GM19240 (cell line): ENCODE results near the gene TANGO2.
"Not testable (repeated sequence)": the region's sequence is repeated elsewhere in the genome, so short reads cannot be mapped to it uniquely, and the experiment has no call there.

ENCODE experiments used
- DNase-seq: peaks from one replicate; pipeline ENCODE4 v3.0.0; 2011; ENCODE audit warnings: low spot score; ENCODE audit not compliant: insufficient read length

Gene TANGO2

DNA sequence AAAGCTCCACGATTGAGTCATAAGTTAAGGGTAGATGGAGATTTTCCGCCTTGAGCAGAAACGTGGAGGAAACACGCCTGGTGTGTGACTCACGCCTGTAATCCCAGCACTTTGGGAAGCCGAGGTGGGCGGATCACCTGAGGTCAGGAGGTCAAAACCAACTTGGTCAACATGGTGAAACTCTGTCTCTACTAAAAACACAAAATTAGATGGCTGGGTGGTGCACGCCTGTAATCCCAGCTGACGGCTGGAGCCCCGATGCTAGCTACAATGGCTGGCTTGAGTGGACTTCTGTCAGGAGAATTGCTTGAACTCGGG, 41.8 kb downstream of the TANGO2 start:
- no peak for DNase-seq

DNA sequence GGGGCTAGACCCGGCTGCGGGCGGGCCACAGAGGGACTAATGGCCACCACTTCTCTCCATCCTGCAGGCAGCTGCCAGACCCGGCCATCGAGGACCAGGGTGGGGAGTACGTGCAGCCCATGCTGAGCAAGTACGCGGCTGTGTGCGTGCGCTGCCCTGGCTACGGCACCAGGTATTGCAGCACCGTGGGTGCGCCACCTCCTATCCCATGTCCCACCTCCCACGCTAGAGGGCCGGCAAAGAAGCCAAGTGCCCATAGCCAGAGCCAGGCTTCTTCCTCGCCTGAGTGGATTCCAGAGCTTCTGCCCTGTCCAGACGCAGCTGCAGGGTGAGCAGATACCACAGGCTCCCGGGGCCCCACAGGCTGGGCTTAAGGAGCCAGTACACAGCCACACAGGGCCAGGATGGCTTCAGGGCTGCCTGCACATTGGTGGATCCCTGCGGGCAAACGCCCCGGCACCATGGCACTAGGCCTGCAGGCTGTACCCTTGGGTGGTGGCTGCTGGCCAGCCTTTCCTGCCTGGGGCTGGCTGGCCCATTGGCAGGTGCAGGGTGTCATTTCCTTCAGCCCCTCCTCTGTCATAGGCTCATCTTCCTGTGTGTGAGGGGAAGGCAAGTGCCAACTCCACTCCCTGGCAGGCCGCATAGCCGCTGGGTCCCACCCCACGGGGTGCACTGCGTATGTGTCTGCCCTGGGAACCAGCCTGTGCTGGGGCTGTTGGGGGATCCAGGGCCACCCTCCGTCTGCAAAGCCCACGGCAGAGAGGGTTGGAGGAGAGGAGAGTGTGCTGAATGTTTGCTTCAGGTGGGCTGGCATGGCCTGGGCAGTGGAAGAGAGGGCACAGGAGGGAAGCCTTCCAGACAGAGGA, 42.6 kb downstream of the TANGO2 start:
- no peak for DNase-seq

DNA sequence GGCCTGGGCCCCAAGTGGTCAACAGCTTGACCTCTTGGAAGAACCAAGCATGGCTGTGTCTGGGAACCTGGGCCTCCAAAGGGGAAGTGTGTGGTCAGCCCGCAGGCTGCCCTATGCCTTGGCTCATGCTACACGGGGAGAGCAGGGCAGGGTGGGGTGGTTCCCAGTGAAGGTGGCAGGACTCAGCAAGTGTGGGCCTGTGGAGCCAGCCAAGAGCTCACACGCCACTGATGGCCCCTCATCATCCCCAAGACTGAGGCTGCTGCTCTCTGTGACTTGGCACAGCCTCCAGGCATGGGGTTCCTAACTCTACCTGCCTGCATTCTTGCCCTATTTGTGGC, 43.2 kb downstream of the TANGO2 start:
- no peak for DNase-seq

DNA sequence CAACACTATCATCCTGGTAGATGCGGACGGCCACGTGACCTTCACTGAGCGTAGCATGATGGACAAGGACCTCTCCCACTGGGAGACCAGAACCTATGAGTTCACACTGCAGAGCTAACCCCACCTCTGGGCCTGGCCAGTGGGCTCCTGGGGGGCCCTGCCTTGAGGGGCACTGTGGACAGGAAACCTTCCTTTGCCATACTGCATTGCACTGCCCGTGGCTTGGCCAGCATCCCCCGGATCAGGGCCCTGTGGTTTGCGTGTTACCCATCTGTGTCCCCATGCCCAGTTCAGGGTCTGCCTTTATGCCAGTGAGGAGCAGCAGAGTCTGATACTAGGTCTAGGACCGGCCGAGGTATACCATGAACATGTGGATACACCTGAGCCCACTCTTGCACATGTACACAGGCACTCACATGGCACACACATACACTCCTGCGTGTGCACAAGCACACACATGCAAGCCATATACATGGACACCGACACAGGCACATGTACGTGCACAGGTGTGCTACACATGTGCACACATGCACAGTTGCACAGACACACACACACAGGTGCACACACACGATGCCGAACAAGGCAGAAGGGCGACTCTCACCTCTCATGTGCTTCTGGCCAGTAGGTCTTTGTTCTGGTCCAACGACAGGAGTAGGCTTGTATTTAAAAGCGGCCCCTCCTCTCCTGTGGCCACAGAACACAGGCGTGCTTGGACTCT, 43.8 kb downstream of the TANGO2 start:
- no peak for DNase-seq

DNA sequence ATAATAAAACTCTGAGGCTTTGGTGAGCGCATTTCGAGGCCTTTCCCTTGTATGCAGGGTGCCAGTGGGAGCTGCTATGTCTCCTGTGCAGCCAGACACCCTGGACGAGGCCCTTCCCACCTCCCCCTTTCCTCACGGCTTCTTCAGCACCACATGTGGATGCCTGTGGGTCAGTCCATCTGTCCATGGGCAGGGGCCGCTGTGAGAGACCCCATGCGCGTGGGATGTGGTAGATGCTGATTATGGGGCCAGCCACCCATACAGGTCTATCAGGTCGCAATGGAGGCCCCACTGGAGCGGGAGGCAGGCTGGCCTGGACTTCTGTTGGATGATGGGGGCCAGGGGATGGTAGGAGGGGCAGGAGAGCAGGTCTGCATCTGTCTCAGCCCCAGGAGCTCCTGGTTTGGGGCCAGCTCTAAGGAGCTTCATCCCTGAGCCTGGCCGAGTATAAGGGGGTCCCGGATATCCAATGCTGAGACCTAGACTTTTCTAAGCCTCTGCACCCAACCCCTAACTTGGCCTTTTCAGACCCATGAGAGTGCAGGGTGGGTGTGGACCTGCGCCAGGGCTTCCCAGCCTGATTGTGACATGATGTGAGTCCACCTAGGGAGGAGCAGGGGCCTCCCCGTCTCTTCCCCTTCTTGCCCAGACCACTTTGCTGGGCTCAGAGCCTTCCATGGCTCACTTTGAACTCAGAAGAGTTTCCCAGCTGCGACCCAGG, 45.1 kb downstream of the TANGO2 start:
- no peak for DNase-seq

DNA sequence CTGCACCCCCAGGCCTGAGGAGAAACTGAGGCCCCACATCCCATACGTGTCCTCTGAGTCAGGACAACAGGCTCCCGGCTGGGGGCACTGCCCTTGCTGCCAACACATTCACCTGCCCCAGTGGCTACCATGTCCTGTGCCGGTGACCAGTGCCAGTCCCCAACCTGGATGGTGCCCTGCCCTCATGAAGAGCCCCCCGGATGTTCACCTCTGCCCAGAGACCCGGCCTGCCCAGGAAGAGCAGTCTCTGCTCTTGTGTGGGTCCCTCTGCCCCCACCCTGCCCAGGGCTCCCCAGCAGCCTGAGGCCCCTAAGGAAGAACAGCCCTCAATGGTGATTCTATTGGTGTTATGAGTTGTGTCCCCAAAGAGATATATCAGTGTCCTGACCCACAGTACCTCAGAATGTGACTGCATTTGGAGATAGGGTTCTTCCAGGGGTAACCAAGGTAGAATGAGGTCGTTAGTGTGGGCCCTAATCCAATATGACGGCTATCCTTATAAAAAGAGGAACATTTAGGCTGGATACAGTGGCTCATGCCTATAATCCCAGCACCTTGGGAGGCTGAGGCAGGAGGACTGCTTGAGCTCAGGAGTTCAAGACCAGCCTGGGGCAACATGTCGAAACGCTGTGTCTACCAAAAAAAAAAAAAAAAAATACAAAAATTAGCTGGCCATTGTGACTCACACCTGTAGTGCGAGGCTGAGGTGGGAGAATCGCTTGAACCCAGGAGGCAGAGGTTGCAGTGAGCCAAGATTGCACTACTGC, 45.9 kb downstream of the TANGO2 start:
- no peak for DNase-seq

DNA sequence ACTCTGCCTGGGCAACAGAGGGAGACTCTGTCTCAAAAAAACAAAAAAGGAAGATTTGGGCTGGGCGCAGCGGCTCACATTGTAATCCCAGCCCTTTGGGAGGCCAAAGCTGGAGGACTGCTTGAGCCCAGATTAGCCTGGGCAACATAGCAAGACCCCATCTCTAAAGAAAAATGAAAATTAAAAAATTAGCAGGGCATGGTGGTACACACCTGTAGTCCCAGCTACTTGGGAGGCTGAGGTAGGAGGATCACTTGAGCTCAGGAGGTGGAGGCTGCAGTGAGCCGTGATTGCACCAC, 46.4 kb downstream of the TANGO2 start:
- DNase-seq = not testable (repeated sequence)

DNA sequence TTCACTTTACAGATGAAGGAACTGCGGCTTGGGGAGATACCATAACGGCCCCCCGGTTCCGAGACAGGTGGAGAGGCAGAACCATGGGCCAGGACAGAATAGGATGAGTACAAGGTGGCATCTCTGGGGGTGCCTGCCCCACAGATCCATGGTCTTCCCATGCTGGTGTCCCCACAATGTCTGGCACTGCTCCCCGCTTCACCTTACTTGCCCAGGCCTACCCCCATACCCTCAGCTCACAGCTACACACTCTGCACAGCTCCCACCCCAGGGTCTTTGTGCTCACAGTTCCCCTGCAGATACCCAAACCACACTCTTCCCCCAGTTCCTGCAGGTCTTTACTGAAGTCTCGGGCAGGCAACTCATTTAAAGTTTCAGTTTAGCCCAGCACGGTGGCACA, 47.7 kb downstream of the TANGO2 start:
- no peak for DNase-seq

DNA sequence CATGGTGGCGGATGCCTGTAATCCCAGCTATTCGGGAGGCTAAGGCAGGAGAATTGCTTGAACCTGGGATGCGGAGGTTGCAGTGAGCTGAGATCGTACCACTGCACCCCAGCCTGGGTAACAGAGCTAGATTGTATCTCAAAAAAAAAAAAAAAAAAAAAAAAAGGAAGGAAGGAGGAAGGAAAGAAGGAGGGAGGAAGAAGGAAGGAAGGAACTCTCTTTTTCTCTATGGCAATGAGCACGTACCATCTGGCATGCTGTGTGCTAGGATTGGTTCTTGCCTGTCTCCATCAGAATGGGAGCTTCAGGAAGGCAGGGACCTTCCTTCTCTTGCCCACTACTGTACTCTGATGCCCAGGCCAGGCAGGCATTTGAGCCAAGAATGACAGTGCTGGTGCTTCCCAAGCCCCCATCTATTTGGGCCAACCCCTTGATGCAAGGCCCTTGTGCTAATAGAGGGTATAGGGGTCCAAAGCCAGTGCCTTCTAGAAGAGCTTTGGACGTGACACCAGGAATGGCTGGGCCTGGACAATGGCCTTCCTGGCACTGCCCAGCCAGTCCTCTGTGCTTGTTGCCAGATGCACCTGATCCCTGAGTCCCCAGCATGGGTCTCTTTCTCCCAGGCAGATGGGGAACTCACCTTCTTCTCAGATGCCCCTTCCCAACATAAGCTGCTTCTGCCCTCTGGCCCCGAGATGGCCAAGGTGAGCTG, 48.6 kb downstream of the TANGO2 start:
- DNase-seq = no peak

DNA sequence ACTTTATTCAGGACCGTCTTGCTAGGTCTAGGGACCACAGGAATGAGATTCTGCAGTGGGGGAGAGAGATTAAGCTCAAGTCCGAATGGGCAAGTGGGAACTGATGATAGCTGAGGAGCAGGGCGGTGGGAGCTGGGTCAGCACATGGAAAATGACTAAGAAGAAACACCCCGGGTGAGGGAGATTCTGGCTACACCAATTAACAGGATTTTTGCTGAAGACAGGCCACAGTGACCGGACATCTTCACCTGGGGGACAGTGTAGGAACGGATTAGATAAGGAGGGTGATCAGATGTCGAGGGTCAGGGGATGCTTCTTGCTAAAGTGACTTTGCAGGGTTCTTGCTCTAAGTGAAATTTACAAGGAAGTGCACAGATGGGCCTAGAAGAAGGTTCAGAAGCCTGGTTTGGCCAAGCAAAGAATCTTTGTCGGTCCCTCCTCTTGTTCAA, 50.6 kb downstream of the TANGO2 start:
- no peak for DNase-seq

DNA sequence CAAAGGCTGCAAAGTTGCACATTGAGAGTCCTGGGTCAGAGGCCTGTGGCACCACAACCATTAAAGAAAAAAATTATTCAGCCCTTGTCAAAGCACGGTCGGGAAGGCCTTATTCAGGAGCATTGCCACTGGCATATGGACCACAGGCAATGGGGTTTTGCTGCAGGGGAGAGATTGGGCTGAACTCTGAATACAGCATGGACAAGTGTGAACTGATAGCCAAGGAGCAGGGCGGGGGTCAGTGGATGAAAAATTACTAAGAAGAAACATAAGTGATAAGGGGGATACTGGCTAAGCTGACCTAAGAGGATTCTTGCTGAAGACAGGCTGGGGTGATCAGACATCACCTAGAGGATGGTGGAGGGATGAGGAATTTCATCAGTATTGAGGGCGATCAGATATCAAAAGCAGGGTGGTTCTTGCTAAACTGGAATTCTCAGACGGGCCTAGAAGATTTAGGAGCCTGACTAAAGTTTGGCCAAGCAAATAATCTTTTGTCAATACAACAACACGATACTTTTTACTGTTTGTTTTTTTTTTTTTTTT, 55.8 kb downstream of the TANGO2 start:
- DNase-seq = no peak

DNA sequence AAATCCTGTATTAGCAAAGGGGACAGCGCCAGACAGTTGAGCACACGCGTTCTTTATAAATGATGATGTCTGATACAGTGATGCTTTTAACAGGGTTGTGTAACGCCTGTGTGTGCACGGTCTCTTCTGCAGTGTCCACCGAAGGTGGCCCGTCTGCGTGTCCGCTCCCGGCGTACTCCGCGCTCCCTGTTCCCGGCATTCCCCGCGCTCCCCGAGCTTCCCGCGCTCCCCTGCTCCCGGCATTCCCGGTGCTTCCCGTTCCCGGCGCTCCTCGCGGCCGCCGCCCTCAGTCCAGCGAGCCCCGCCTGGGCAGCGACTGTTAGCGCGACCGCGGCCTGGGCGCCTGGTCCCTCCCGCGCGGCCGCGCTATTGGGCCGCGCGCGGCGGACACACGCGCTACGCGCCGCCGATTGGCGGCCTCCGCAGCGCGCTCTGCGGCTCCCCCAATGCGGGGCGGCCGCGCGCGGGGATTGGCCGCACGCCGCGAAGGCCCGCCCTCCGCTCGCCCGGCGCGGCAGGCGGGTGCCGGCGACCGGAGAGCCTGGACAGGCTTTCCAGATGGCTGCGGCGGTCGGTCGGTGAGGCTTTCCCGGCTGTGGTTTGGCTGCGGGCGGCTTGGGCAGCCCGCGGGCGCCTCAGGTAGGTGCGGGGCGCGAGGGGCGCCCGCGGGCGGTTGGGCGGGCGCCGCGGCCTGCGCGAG, 59.0 kb downstream of the TANGO2 start, which contains the start of gene DGCR8:
Gene DGCR8 (plus strand): TSS at position 497 of the 700 bp plus-strand sequence. CDS start 5,723 bp downstream, outside the sequence.
- DNase-seq = peak; percentile 94

DNA sequence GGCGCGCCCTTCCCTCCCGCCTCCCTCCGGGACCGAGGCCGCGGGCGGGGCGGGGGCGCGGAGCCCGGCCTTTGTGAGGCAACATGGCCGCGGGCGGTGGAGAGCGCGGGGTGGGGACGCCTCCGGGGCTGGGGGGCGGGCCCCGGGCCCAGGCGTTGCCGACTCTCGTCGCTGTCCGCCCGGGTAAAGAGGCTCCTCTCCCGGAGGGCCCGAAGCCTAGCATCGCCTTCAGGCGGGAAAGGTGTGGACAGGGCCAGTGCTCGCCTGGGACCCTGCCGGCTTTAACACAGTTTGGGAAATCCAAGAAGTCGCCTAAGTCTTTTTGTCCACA, 59.5 kb downstream of the TANGO2 start:
- peak; percentile 78 for DNase-seq

DNA sequence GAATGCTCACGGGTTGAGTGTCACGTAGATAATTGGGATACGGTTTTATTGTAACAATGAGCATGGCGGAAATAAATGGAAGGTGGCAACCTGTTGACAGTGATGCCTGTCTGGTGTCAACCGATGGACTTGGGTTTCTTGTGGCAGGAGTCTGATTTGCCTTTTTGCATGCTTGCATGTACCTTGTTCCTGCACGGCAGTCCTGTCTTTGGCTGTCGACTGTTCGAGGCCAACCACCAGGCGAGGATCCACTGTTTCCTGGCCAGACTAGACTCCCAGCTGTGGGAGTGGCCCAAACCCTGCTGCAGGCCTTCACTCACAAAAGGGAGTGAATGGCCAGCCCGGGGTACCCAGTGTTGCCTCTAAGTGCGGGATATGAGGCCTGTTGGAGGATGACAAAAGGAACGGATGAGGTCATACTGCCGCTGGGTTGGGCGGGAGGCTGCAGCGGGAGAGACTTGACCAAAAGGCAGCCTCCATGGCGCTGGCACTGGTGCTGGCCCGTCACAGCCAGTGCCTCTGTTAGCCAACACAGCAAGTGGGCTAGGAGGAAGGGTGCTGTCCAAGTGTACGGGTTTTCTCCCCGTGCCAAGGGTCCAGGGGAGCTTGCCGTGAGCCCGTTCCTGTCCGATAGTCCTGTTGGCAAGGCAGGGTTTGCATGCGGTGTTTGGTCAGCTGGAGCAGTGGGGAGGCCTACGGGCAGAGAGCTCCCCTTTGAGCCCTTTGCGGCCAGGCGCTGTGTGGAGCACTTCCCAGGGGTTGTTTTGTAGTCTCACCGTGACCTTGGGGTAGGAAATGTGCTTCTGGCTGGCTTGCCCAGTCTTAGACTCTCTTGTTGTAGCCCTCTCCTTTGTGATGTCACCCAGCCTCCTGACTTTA, 60.1 kb downstream of the TANGO2 start:
- no peak for DNase-seq

DNA sequence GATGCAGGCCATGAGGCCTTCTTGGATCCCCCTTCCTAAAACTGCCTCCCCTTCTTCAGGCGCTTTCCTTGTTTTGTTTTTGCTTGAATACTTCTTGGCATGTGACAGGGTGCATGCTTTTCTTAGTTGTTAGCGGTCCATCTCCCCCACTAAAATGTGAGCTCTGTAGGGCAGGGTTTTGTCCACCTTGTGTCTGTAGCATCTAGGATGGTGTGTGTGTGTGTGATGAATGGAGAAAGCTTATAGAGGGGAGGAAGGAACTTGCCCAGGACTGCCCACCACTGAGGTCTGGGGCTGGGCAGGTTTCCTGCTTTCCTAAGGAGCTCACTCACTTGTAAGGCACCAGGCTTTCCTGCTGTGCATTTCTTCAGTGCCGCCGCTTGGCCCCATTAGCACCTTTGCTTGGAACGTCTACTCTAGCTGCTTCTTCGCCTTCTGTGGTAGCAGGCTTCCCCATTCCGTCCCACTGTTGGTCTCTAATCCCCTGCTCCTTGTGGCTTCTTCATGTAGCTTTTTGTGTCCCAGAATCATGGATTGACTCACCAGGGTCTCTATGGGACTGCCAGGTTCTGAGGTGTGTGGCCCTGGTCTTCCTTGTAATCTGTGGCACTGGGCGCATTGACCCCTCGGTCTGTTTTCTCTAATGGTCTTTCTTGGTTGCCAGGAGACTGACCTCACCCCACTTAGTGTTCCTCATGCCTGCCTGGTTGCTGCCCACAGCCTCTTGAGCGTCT, 62.4 kb downstream of the TANGO2 start:
- DNase-seq = no peak

DNA sequence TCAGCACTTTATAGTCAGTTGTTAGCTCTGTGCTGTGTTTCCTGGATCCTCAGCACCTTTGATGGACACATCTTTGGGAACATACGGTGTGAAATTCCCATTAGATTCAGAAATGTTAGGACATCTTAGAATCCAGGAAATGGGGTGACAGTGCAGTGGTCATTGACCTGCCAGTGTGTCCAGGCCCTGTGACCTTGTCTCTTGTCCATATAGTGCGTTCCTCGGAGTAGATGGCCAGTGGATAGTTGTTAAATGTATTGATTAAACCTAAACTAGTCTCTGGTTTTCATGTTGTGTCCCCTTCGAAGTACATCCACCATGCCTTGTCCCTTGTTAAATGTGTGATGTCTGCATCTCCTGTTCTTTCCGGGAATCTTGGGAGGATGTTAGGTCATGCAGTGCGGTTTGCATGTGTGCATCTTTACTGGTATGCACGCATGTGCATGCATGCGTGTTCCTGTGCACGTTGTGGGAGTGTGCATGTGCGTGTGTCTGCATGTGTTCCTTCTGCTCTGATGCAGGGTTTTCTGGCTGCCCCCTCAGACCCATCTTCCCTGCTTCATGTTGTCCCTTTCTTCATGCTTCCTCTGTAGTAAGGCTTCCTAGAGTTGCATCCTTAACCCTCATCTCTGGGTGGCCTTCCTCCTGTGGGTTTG, 63.1 kb downstream of the TANGO2 start:
- DNase-seq = no peak

DNA sequence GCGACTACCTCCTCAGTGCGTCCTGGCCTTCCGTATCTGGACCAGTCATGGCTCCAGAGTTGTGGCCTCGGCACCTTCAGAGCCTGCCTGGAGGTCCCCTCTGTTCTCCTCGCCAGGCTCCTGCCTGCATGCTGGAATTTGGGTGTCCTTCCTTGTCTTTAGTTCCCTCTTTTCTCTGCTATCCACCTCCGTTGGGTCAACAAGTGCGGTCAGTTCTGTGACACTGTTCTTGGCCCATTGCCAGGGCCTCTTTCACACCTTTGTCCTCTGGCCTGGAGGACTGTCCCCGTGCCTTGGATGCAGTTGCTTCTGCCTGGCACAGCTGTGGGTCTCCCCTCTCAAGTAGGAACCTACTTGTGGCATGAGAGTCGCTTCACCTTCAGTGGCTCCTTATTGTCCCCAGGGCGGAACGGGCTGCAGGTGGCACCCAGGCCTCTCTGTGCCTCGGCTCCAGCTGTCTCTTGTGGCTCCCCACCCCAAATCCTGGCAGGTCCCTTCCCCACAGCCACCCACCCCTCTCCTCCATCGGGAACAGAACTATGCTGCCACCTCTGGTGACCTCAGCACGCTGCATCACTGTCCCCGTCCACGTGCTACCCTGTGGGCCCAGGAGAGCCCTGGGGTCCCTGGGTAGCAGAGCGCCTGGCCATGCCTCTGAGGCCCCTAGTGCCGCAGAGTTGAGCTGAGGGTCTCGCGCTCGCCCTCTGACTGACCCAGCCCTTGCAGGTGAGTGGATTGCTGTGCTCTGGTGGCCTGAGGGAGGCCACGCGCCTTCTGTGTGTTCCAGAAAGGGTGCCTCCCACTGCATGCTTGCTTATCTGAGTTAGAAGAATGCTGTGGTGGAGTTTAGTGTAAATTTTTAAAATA, 63.9 kb downstream of the TANGO2 start:
- DNase-seq = no peak
